ENCODE measurements around the gene CENPX. TPM values are rescaled to one million over a fixed set of nuclear protein-coding genes. Genes with fewer than 3 reads are reported as not detected.

The CENPX gene
- total and polyA plus RNA-seq, 2 of the 13 experiments (the other 11 are each of a cell fraction or from before 2014, with no cell fraction given), result 92.7 to 170 TPM

DNA sequence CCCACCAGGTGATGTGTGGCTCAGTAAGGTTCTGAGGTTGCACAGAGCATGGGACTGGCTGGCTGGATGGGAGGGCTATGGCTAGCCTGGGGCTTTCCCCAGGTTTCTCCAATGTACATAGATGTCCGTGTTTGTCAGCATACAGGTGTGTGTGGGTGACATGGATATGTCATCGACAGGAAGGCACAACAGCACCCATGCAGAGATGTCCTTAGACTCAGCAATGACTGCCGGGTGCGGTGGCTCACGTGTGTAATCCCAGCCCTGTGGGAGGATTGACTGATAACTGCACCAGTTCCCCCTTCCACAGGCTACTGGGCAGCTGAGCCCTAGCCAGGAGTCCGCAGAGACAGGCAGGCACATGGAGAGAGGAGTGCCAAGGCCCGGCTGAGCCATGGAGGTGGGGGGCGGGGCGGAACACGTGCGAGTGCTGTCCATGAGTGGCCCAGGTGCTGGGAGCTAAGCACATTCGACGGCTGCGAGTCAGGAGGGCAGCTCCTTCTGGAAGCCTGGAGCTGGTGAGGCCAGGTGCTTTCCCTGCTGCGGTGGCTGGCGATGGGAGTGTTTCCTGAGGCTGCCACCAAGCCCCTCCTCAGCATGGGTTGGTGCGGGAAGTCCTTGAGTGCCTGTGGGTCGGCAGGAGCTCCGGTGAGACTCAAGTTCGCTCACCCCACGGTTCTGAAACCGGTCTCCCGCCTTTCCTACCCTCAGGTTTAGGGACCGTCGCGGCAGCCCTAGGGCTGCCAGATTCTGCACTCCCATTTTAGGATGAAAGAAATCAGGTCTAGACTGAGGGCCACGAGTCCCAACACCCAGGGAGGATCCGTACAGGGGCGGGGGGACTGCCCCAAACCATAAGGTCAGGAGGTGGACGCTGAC is 46.1 kb downstream of the CENPX start (continued):
- TF ChIP-seq, protein P1, sequence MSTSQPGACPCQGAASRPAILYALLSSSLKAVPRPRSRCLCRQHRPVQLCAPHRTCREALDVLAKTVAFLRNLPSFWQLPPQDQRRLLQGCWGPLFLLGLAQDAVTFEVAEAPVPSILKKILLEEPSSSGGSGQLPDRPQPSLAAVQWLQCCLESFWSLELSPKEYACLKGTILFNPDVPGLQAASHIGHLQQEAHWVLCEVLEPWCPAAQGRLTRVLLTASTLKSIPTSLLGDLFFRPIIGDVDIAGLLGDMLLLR (CRISPR knock-in tag; IDR thresholded peaks at IDR 0.05), result peak; percentile 73; the same call in 1 of the 2 replicates
- TF ChIP-seq, protein P2, sequence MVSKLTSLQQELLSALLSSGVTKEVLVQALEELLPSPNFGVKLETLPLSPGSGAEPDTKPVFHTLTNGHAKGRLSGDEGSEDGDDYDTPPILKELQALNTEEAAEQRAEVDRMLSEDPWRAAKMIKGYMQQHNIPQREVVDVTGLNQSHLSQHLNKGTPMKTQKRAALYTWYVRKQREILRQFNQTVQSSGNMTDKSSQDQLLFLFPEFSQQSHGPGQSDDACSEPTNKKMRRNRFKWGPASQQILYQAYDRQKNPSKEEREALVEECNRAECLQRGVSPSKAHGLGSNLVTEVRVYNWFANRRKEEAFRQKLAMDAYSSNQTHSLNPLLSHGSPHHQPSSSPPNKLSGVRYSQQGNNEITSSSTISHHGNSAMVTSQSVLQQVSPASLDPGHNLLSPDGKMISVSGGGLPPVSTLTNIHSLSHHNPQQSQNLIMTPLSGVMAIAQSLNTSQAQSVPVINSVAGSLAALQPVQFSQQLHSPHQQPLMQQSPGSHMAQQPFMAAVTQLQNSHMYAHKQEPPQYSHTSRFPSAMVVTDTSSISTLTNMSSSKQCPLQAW (CRISPR knock-in tag; IDR thresholded peaks at IDR 0.05), result peak; percentile 62; the same call in 1 of the 2 replicates
- TF ChIP-seq ATRX (CRISPR knock-in tag; IDR thresholded peaks at IDR 0.05; ENCODE audit: borderline replicate concordance) (no peak), MAFK (conservative IDR thresholded peaks at IDR 0.05 in 1 of 2, IDR thresholded peaks at IDR 0.05 in 1 of 2; ENCODE audit: low read length in 2 of 2) (no peak), ZNF207 (IDR thresholded peaks at IDR 0.05; ENCODE audit: borderline replicate concordance) (no peak)
- TF ChIP-seq, protein P3, sequence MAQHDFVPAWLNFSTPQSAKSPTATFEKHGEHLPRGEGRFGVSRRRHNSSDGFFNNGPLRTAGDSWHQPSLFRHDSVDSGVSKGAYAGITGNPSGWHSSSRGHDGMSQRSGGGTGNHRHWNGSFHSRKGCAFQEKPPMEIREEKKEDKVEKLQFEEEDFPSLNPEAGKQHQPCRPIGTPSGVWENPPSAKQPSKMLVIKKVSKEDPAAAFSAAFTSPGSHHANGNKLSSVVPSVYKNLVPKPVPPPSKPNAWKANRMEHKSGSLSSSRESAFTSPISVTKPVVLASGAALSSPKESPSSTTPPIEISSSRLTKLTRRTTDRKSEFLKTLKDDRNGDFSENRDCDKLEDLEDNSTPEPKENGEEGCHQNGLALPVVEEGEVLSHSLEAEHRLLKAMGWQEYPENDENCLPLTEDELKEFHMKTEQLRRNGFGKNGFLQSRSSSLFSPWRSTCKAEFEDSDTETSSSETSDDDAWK (CRISPR knock-in tag; IDR thresholded peaks at IDR 0.05), result no peak
- TF ChIP-seq, protein P4, sequence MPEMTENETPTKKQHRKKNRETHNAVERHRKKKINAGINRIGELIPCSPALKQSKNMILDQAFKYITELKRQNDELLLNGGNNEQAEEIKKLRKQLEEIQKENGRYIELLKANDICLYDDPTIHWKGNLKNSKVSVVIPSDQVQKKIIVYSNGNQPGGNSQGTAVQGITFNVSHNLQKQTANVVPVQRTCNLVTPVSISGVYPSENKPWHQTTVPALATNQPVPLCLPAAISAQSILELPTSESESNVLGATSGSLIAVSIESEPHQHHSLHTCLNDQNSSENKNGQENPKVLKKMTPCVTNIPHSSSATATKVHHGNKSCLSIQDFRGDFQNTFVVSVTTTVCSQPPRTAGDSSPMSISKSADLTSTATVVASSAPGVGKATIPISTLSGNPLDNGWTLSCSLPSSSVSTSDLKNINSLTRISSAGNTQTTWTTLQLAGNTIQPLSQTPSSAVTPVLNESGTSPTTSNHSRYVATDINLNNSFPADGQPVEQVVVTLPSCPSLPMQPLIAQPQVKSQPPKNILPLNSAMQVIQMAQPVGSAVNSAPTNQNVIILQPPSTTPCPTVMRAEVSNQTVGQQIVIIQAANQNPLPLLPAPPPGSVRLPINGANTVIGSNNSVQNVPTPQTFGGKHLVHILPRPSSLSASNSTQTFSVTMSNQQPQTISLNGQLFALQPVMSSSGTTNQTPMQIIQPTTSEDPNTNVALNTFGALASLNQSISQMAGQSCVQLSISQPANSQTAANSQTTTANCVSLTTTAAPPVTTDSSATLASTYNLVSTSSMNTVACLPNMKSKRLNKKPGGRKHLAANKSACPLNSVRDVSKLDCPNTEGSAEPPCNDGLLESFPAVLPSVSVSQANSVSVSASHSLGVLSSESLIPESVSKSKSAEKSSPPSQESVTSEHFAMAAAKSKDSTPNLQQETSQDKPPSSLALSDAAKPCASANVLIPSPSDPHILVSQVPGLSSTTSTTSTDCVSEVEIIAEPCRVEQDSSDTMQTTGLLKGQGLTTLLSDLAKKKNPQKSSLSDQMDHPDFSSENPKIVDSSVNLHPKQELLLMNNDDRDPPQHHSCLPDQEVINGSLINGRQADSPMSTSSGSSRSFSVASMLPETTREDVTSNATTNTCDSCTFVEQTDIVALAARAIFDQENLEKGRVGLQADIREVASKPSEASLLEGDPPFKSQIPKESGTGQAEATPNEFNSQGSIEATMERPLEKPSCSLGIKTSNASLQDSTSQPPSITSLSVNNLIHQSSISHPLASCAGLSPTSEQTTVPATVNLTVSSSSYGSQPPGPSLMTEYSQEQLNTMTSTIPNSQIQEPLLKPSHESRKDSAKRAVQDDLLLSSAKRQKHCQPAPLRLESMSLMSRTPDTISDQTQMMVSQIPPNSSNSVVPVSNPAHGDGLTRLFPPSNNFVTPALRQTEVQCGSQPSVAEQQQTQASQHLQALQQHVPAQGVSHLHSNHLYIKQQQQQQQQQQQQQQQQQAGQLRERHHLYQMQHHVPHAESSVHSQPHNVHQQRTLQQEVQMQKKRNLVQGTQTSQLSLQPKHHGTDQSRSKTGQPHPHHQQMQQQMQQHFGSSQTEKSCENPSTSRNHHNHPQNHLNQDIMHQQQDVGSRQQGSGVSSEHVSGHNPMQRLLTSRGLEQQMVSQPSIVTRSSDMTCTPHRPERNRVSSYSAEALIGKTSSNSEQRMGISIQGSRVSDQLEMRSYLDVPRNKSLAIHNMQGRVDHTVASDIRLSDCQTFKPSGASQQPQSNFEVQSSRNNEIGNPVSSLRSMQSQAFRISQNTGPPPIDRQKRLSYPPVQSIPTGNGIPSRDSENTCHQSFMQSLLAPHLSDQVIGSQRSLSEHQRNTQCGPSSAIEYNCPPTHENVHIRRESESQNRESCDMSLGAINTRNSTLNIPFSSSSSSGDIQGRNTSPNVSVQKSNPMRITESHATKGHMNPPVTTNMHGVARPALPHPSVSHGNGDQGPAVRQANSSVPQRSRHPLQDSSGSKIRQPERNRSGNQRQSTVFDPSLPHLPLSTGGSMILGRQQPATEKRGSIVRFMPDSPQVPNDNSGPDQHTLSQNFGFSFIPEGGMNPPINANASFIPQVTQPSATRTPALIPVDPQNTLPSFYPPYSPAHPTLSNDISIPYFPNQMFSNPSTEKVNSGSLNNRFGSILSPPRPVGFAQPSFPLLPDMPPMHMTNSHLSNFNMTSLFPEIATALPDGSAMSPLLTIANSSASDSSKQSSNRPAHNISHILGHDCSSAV (CRISPR knock-in tag; IDR thresholded peaks at IDR 0.05; ENCODE audit: borderline replicate concordance), result no peak; the same call in 1 of the 2 replicates
- TF ChIP-seq, protein P5, sequence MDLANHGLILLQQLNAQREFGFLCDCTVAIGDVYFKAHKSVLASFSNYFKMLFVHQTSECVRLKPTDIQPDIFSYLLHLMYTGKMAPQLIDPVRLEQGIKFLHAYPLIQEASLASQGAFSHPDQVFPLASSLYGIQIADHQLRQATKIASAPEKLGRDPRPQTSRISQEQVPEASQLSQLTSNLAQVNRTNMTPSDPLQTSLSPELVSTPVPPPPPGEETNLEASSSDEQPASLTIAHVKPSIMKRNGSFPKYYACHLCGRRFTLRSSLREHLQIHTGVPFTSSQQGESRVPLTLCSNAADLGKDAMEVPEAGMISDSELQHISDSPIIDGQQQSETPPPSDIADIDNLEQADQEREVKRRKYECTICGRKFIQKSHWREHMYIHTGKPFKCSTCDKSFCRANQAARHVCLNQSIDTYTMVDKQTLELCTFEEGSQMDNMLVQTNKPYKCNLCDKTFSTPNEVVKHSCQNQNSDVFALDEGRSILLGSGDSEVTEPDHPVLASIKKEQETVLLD (CRISPR knock-in tag; IDR thresholded peaks at IDR 0.05; ENCODE audit: low read depth), result no peak
- TF ChIP-seq, protein P6, sequence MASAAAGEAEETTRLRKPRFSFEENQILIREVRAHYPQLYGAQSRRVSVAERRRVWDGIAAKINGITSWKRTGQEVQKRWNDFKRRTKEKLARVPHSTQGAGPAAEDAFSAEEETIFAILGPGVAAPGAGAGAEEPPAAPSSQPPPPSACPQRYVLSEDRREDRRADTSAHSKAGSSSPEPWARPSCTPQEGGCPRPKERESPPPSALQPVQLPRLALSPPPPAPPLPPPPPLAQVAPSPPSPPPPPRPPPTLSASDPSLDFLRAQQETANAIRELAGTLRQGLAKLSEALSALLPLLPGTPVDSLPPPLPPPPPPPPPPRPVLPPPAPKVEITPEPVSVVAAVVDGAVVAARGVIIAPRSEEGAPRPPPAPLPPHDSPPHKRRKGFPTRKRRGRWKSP (CRISPR knock-in tag; IDR thresholded peaks at IDR 0.05), result peak; percentile 69; the same call in 1 of the 2 replicates

Measured in HepG2 (cell line).